ENCODE measurements around the gene FGGY.
A peak's percentile ranks its signal among the peaks of the same experiment; 100 is the strongest.
"Not testable (repeated sequence)": the region's sequence is repeated elsewhere in the genome, so short reads cannot be mapped to it uniquely, and the experiment has no call there.

Gene FGGY

DNA sequence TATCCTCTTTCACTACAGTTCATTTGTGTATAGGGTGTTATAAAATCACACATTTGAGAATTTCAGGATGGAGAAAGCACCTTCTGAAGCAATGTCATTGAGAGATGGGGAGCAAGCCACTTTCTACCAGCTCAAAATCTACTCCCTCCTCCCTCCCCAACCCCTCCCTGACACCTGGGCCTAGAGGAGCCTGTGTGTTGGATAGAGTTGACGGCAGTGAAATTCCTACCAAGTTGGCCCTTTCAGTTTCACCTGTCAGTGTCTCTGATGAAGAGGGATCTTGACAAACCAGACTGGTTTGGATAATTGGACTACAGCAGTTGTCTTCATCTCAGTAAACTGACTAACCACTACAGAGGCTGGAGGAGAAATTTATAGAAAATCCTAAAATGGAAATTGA is 392.8 kb downstream of the FGGY start:
- no peak for DNase-seq

DNA sequence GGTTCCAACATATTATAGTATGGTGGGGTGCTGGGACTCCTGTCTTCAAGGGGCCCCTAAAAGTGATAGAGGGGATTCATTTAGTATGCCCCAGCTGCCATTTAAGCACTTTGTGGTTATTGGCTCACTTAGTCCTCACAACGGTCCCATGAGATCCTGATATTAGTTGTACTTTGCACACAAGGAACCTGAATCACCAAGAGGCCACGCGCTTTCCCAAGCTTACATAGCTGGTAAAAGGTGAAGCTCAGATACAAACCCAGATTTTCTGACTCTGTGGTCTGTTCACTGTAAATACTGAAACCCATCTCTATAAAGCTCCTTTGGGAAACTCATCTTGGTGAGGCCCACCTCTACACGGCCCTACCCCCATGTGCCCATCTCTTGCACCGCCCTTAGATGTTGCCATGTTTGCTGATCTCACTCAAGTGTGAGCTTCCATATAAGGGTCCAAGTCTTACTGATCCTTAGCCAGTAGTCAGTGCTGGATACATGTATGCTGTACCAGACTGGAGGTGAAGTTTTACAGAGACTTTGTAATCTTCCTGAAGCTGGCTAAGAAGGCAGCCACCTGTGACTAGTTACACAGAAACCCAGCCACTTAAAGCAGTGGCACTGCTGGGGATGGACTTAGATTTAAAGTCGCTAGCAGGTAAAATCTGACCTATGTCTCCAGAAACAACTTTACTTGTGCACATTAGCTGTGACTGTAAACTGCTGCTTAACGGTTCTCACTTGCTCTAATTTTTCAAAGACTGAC is 393.5 kb downstream of the FGGY start:
- DNase-seq, result no peak

DNA sequence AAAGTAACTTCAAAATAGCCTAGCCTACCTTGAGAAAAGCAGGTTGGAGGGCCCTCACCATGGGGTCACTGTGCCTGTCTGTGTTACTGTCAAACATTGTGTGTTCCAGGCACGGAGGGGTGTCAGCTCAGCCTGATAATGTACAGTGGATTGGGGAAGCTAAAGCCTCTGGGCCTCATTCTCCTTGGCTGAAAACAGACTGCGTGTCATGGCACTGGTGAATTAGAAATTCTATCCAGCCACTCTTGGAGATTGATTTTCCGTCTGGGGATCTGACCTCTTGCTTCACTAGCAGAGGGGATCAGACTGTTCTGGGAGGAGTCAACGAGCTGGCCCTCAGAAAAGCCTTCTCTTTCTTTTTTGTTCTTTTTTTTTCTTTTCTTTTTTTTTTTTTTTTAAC is 394.4 kb downstream of the FGGY start:
- no peak for DNase-seq

DNA sequence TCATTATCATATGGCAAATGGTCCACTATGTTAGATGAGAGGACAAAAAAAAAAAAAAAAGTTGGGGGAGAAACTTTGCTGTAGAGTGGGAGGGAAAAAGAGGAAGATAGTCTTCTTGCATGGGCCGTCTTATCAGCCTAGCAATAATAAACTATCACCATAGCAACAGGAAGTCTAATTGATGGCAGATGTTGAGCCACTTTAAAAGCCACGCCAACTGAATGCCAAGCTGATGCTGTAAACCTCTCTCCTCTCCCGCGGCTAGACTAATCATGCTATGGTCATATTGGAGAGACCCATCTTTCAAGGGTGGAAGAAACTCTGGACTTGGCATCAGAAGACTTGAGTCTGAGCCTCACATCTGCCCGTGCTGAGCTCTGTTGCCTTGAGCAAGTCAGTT is 395.7 kb downstream of the FGGY start:
- no peak for DNase-seq

DNA sequence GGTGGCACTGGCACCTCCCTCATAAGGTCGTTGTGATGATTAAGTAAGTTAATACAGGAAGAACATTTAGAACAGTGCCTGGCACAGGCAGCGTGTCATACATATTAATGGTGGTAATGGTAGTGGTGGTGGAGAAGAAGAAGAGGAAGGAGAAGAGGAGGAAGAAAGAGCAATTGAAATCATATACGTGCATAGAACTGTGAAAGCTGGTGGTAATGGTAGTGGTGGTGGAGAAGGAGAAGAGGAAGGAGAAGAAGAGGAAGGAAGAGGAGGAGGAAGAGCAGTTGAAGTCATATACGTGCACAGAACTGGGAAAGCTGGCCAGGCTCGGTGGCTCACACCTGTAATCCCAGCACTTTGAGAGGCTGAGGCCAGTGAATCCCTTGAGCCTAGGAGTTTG is 396.5 kb downstream of the FGGY start:
- DNase-seq, result no peak

DNA sequence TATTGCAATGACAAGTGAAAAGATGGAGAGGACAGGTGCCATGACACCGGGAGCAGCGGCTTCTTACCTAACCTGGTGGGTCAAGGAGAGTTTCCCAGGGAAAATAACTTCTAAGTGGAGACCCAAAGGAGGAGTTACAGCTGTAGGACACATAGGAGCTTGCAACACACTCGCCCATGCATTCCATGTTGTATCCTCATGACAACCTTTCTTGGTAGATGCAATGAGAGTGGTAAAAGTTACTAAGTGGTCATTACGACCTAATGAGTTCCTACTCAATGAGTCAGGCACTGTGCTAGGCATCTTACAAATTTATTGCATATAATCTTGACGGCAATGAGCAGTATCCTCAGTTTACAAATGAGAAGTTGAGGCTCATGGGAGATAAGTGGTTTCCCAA is 398.4 kb downstream of the FGGY start:
- DNase-seq, result no peak

DNA sequence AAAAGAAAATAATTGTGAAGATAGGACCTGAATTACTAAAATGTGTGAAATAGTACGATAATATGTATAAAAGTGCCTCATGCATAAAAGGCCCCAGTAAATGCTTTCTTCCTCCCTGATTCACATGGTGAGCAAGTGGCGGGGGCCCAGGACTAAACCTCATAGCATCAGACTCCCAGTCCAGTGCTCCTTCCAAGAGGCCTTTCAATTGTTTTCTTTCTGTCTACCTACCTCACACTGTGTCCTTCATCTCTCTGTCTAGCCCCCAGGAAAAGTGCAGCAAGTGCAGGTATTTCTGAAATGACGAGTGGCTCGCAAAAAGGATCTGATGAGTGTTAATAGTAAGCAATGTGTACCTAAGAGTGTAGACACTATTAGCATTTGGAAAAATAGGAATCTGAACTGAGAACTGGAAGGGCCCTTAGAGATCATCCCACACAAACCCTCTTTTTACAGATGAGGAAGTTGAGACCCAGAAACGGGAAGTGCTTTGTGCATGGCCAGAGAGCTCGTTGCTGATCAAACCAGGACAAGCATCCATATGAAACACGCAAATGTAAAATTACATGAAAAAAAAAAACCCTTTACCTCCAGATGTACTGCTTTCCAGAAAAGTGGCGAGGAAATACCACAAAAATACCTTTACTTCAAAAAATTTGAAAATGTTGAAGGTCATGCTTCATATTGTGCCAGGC is 399.7 kb downstream of the FGGY start:
- no peak for DNase-seq

DNA sequence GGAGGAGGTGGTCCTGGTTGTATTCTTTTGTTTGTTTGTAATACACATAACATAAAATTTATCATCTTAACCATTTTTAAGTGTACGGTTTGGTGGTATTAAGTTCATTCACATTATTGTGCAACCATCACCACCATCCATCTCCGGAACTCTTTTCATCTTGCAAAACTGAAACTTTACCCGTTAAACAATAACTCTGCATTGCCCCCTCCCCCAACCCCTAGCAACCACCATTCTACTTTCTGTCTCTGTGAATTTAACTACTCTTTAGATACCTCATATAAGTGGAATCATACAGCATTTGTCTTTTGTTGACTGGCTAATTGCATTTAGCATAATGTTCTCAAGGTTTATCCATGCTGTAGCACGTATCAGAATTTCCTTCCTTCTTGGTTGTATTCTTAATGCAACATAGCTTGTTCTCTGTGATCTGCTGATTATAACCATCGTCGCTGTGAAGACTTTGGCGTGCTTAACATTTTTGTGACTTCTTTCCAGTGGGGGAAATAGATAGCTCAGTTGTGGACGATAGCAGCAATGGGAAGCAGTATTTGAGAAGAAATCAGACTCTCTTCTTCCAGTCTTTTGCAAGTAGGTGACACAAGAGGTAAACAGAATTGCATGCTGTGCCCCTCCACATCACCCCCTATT is 400.4 kb downstream of the FGGY start:
- DNase-seq, result no peak

DNA sequence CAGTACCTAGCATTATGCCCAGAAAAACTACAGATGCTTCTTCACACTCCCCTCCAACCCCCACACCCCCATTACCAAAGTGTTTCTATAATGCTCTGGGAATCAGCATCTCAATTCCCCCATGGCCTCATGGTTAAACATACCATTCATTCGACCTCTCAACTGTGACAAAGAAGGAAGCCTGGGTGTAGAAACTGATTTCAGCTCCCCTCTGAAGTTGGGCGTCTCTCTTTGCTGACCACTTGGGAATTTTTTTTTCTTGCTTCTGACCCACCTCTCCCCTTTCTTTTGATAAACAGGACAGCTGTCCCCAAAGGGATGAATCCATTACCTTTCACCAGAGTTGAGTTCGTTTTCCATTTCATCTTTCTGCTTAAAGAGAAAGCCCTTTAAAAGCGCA is 401.5 kb downstream of the FGGY start:
- no peak for DNase-seq

DNA sequence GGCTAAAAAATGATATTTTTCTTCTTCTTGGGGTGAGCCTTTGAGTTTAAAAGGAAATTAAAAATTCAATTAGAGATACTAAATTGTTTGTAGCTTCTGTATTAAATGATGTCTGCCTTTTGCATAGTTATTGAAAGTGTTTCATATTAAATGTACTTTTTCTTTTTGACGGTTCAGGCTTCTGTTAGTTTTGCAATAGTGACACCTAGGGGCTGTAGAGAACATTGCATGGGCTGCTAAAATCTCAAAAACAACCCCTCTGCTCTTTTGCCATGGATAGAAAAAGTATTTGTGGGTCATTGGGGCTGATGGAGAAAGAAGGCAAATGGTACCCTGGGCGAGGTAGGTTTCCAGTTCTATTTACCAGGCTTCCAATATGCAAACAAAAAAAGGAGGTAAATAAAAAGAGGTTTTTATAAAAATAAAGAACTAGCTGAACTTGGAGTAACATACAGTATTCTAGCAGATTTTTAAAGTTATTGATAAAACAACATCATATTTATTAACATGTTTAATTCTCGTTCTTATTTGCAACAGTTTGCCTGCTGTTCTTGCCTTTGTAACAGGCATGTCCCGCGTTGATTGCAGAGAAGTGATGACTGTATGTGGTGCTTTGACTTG is 402.4 kb downstream of the FGGY start:
- peak; percentile 27 to 35 for DNase-seq

DNA sequence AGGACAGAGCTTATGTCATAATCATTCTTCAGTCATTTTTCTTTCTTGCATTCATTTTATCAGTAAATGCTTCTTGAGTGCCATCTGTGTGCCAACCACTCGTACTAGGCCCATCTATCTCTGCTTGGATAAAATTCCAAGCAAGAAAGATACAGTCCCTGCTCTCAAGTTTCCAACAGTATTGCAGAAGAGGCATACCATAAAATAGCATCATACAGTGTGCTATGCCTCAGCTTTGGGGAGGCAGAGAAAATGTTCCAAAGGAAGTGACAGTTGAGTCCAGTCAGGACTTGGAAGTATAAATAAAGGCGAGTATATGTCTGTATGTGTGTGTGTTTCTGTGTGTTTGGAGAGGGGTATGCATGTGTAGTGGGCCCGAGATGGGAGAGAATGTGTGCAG is 404.5 kb downstream of the FGGY start:
- no peak for DNase-seq

DNA sequence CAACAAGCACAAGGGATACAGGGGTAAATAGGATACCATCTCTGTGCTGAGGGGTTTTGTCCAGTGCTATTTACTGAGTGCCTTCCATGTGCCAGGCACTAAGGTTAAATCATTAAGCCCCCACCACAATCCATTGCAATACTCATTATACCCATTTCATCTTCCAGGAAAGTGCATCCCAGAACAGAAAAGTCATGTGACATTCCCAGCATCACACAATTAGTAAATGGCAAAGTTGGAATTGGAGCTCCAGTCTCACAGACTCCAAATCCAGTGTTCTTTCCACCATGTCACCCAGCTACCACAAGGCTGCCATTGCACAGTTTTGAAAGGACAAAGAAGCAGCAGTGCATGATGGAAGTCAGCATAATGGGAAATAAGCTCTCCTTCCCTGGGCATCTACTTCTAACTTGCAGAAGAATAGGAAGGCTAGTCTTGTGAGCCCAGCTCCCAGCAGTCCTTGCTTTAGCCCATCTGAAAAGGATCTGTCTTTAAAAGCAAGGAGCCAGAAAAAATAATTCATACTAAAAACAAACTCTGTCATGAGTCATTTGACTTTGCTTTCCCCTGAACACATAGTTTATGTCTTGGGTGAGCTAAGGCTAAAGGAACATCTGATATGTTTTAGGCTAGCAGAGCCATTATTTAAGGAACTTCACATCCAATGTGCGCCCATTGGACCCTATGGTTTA is 406.5 kb downstream of the FGGY start:
- no peak for DNase-seq

DNA sequence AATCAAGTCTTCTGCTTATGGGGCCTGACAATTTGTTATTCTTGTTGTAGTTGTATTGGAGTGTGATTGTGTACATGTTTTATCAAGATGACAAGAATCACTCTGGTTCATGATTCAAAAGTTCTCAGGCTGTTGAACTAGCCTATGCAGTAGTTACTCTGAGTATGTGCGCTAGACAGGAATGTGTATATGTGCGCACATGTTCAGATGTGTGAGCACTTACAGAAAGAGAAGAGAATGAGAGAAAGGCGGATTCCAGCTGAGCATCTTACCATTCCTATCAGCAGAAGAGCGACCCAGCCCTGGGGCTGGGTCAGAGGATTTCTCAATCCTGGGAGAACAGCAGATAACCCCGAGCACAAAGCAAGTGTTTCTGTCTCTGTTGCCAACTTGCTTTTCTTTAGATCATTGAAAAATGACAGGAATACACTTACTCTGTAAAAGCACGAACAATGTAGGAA is 407.1 kb downstream of the FGGY start:
- no peak for DNase-seq

DNA sequence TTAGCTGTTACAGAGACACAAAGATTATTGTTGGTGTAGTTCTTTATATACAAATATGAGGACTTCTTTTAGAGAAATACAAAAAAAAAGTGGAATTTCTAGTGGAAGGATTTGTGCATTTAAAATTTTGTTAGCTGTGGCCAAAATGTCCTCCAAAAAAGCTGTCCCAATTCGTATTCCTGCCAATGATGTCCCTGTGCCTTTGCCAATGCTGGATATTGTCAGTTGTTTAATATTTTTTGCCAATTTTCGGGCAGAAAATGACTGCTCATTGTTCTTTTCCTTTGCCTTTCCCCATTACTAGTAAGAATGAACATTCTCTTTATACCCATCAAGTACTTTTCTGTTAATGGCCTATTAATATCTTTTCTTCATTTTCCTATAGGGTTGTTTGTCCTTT is 407.8 kb downstream of the FGGY start:
- DNase-seq, result no peak

DNA sequence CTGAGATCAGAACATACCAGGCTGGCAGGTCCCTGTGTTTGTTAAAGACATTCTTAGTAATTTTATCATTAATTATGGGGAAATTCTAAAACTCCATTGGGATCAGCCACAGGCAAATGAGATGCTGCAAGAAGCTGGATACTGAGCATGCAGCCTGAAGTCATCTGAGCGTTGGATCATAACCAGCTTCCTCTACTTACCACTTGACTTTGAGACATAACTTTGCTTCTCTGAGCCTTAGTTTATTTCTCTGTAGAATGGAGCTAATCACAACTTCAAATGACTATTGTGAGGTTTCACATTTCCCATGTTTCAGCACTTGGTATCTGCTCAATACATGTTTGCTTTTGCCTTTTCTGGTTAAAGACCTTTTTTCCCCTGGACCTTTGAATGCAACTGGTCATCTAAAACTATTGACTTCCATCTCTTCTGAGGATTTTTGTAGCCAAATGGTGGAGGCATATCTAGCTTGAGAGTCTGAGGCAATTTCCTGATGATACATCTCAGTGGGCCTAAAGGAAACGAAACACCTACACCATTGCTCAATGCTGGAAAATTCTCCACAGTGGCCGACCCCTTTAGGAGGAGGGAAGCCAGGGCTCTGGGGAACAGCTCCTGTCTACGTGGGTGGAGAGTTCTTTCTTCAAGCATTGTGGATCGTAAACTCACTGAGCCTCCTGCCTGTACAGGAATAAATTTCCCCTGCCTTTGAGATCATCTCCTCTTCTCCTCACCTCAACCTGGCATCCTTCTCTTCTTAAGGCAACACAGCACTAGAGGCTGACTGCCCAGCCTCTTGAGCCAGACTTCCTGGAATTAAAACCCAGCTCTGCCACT is 408.8 kb downstream of the FGGY start:
- no peak for DNase-seq

DNA sequence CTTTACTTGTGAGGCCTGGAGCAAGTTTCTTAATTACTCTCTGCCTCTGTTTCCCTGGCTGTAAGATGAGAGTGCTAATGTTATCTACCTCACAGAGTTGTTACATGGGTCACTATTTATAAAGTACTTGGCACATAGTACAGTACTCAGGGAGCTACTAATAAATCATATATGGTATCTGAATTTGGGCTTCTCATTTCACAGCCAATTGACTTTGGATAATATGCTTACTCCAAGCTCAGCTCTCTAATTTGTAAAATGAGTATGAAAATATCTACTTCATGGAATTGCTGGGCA is 409.4 kb downstream of the FGGY start:
- no peak for DNase-seq

DNA sequence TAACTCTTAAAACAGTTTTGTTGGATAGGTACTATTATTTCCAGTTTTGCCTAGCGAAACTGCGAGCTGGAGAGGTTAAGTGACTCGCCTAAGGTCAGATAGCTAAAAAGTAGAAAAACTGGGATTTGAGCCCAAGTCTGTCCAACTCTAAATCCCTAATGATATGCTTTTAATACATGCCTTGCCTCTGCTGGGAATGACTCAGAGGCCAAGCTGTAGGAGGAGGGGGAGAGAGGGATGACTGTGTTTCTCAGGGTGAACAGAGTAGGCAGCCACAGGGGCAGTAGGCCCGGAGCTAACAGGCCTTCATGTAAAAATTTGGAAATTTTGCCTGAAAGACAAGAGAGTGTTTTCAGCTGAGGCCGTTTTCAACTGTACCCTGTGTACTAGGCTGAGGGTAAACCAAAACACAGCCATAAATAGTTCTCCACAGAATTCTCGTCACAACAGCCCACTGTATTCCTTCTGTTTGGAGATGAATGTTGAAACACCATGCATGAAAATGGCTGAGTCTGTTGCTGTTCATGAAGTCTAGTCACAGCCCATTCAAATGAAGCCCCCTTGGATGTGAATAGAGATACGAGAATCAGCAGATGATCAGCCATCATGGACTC is 410.4 kb downstream of the FGGY start:
- DNase-seq, result no peak

DNA sequence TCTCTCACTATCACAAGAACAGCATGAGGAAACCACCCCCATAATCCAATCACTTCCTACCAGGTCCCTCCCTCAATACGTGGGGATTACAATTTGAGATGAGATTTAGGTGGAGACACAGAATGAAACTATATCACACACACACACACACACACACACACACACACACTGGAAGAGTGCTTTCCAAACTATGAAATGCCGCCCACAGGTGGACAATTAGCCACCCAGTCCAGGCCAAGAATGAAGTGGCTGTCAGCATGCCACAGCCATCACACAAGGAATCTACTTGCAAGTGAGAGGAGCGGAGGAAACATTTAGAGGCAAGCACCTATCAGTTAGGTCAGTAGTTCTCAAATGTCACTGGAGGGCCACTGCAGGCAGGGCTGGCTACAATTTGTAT is 412.4 kb downstream of the FGGY start:
- no peak for DNase-seq

DNA sequence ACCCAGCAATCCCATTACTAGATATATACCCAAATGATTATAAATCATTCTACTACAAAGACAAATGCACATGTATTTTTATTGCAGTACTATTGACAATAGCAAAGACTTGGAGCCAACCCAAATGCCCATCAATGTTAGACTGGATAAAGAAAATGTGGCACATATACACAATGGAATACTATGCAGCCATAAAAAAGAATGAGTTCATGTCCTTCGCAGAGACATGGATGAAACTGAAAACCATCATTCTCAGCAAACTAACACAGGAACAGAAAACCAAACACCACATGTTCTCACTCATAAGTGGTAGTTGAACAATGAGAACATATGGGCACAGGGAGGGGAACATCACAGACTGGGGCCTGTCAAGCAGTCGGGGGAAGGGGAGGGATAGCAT is 414.0 kb downstream of the FGGY start:
- not testable (repeated sequence) for DNase-seq

DNA sequence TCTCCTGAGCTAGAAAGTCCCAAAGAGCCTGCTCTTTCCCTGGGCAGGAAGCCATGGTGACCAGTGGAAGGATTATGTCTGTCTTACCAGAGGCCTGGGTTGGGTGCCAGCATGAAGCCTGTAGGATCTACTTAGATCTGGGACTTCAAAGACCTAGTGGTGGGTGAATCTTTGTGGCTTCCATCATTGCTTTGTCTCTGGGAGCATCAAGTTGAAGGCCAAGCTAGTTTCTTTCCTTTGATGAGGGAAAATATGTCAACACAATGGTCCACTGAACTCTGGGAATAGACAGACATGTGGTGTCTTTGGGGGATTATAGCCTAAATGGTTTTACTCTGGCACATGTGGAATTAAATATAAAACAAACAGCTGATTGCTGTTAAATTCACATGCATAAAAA is 417.3 kb downstream of the FGGY start:
- no peak for DNase-seq

DNA sequence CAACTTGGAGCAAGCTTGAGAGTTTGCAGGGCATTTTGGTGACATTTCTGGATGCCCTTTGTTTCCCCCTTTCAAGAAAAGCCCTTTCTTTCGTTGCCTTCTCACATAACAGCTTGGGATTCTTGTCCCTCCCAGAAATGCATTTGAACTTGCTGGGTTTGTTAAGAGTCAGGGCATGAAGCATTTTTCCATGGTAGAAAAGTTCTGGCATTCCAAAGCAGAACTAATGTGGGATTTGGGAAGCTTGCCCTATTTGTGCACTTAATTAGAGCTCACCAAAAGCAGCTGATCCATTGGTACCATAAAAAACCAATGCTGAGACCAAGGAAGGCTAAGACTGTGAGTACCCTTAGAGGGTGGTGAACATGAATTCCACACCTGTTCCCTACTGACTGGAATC is 418.1 kb downstream of the FGGY start:
- no peak for DNase-seq

DNA sequence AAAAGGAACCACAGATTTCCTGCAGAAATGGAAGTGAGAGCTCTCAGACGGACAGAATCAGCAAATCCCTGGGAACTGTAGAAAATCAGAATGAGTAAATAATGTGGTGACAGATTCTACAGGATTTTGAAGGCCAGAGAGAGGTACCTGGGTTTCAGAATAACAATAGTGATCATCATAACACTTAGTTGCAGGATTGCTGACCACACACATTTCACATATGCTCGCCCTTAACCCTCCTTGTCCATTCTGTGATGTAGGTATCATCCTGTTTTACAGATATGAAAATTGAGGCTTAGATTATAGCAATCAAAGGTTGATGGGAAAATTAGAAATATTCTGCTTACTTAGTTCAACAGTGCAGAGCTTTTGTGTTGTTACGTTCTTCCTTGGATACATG is 419.9 kb downstream of the FGGY start:
- DNase-seq, result no peak

All from SHP77 (cell line).